GM18508 (cell line): ENCODE data around the gene NEMP2.

Source experiments
- ATAC-seq: cut with Tn5 transposase; IDR thresholded peaks from one replicate; pipeline ENCODE4 v1.9.1; 2021; ENCODE audit warnings: moderate number of reproducible peaks; ENCODE audit not compliant: insufficient read depth, unreplicated experiment

NEMP2 gene, protein sequence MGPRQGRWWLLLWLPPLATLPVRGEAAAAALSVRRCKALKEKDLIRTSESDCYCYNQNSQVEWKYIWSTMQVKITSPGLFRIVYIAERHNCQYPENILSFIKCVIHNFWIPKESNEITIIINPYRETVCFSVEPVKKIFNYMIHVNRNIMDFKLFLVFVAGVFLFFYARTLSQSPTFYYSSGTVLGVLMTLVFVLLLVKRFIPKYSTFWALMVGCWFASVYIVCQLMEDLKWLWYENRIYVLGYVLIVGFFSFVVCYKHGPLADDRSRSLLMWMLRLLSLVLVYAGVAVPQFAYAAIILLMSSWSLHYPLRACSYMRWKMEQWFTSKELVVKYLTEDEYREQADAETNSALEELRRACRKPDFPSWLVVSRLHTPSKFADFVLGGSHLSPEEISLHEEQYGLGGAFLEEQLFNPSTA

DNA sequence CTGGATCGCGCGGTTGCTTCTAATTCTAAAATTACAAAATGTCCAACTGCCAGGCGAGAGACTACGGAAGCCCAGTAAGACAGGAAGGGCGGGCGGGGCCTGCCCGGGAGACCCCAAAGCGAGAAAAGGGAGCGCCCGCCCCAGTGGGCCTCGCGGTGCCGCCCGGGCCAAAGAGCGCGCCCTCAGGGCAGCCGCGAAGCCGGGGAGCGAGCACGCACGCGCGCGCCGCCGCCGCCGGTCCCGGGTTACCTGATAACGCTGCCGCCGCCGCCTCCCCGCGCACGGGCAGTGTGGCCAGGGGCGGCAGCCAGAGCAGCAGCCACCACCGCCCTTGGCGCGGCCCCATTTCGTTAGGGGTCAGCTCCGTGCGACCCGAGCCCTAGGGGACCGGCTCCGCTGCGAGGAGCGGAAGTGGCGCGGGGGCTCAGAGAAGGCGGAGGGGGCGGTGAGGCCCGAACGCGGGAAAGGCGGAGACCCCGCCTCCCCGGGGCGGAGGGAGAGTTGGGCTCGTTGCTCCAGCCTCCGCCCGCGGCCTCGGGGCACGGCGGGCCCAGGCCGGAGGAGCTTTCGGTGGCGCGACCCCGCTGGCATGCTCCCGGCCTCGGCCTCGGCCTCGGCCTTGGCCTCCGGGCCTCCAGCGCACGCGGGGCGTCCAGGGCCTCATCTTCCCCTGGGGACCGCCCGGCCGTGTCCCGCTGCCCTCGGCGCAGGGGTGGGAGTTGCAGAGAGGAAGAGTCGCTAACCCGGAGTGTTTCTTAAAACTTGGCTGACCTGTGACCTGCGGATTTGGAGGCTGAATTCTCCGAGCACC is at the start of gene NEMP2:
TSS of gene NEMP2 (minus strand) at position 413 of the 811 bp plus-strand sequence. CDS start at position 346, 67 bp downstream.
- ATAC-seq, result peak; percentile 50

DNA sequence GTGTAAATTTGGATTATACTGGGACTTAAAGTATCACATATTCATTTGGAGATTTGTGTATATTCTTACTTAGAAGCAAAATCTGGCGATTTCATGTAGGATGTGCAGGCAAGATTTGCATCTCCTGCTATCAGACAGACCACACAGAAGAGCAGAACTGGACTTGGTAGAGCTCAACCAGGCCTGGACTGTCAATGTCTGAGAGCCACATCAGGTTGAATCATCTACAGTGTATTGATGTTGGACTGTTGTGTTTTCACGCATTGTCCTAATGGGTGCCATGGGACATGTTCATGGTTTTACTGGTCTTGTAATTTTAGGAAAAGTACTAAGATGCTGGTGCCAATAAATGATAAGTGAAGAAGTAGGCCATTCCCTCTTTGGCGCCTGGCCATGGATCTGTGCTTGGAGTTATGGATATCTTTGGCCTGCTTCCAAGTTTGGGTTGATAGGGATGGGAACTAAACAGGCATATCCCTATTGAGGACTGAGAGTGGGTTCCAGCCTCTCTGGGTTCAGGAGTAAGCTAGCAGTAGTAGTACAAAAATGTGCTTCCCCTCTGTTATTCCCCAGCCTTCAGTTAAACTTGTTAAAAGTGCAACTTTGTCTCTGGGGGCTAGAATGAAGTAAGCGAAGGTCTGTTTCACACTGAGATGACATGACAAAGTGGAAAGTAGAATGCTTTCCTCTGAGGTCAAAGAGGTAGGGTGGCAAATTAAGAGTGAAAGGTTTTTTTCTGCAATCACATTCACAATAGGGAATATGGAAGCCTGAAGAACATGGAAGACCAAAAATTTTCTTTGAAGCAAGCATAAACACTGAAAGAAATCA is 49.2 kb upstream of the NEMP2 start:
- peak; percentile 45 for ATAC-seq

DNA sequence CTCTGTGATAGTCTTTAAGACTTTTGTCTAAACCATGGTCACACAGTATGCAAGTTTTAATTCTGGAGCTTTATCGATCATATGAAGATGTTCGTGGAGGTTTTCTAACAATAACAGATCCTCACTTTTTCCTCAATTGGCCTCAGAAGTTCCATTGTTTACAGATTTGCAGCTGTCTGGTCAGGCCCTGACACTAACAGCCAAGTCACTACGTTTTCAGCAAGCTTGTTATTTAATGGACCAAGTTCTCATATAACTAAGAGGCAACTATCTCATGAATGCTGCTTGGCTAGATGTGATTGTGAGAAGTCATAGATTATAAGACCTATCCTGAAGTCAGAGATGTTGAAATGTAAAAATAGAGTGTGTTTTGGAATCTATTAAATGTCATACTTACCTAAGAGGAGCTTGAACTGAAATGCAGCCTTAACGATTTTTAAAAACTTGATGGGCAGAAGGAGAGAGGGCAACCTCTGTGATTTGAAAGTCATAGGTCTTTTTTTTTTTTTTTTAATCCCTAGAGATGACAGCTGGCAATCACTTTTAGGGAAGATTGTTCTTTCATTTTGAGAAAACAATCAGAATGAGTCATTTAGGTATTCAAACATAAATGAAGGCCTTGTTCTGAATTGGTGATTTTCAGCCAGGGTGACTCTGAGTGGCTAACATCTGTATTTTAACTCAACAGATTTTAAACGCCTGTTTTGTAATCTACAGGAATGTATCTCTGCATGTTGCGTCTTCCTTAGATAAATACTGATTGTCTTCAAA is 48.4 kb upstream of the NEMP2 start:
- peak; percentile 50 for ATAC-seq

DNA sequence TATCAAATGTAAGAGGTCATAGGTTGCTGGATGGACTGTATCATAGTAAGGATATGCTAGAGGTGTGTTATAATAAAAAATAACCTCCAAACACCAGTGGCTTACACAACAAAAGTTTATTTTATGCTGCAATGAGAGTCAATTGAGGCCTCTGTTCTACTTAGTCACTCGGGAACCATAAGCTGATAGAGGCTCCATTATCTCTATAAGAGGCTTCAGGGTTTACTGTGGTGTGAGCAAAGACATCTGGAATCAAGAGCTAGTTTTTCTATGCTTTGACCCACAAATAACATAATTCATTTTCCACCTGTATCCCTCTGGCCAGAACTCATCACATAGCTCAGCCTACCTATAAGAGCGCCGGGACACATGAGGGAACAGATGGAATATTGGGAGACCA is 47.5 kb upstream of the NEMP2 start:
- ATAC-seq, result no peak

DNA sequence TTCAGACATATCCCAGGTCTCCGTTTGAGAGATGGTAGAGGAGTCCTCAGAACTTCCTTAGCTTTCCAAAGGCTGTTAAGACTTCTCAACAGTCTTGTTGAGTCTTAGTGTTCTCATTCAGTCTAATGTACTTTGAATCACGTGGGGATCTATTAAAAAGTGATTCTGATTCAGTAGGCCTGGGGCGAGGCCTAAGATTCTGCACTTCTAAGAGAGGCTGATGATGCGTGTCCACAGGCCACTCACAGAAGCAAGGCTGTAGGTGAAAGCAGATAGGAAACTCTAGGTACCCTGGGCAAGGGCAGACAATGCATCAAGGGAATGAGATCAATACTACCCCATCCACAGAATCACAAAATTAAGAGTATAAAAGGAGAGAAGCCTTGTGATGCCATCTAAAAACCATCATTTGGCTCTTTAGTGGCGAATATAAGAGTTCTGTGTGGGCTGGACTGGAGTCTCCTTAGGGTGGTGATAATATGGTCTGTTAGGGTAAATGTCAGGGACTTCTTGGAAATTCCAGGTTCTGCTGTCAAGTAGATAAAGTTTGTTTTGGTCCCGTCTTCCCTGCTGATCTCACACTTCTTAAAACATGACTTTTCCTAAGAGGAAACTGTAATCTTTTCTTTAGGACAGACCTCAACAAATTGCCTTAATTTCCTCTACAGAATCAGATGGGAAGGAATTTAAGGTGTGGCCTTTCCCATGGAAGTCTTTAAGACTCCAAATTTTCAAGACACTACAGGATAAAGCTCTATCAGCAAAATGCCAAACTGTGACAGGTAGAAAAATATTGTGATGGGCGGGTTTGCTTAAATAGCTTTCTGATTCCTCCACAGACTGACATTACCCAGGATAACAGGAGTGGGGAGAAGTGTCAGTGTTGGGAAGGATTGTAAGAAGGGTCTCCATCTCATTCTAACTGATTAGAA is 45.7 kb upstream of the NEMP2 start:
- ATAC-seq, result no peak

DNA sequence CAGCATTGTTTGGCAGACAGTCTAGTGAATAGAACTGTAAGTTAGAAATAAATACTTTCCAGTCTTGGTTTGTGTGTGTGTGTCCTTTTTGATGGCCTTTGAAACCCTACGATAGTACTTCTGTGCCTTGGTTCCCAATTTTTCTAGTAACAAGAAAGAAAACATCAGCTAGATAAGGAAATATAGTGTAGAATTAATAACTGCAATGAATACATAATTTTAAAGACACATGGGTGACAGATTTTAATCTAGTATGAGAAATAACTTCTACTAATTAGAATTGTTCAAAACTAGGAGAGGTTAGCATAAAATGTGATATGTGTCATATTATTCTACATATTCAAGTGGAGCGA is 44.5 kb upstream of the NEMP2 start:
- ATAC-seq, result no peak

DNA sequence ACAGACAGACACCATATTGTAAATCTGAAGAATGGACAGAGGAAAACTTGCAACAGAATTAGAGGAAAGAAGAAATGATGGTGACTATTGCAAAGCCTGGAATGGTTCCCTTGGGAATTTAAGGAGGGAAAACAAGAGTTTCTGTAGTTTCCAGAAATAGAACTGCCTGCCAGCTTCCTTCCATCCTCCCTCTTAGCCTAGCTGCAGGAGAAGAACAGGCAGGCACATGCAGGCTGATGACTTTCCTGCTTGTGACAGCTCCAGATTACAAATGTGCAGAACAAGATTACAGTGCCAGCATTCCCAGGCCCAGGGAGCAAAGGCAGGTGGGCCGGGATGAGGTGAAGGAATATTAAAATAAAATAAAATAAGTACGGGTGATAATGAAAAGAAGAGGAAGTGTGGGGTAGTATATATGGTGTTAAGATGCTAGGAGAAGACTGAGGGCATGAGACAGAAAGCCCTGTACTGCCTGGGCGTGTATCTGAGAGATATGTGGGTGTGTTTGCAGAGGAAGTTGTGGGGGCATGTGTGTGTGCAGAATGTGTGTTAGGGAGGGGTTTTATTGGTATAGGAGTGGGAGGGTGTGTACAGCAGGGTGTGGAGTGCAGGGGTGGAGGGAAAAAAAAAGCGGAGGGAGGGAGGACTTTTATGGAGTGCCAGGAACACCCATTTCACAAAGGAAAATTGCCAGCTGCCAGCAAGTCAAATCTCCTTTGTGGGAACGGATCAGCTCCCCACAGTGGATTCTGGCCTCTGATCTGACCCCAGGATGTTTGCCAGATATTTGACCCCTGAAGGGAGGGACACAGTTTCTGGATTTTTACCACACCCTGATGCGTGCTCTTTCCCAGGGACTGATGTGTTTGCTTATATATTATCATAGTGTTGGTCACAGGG is 43.9 kb upstream of the NEMP2 start:
- ATAC-seq, result no peak

DNA sequence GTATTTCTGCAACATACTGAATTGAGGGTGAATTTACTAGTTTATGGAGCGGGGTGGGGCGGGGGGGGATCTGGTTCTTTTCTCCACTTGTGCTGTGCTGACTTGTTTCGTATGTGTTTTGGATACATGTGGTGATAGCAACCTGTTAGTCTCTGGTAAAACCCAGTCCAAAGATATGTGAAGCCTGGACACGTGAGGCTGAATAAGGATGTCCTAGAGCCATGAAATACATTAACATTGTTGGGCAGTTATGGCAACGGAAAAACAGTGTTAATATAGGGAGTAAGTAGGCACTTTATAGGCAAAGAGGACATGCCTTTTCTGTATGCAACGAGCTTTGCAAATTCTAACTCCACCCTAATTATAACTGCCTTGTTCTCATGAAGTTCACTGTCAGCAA is 42.1 kb upstream of the NEMP2 start:
- ATAC-seq, result no peak

DNA sequence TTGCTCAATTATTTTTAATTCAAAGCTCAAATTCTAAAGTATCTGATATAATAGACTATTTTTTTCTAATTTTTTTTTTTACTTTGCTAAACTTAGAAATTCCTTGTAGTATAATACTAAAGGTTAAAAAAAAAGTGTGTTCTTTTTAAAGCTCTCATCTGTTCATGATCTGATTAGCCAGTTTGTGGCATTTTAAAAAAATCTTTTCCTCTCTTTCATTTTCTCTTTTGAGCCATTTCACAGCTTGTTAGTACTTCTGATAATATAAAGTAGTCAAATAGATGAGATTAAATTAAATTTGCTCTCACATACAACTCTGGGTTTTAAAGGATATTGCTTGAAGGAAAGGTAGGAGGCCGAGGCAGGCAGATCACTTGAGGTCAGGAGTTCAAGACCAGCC is 40.7 kb upstream of the NEMP2 start:
- no peak for ATAC-seq

DNA sequence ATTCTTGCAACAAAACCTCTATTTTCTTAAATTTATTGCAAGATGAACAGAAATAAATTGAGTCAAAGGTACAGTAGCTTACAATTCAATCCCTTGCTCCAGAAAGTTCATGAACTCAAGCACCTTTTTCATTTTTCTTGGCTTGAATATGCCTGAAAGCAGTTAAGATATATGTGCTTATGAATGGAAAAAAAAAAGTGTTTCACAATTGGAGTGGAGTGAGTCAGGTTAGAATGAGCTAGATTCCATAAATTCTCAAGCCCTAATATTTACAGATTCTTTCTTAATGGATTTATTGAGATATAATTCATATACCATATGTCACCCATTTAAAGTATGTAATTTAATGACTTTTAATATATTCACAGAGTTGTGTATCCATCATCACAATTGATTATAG is 39.6 kb upstream of the NEMP2 start:
- no peak for ATAC-seq

DNA sequence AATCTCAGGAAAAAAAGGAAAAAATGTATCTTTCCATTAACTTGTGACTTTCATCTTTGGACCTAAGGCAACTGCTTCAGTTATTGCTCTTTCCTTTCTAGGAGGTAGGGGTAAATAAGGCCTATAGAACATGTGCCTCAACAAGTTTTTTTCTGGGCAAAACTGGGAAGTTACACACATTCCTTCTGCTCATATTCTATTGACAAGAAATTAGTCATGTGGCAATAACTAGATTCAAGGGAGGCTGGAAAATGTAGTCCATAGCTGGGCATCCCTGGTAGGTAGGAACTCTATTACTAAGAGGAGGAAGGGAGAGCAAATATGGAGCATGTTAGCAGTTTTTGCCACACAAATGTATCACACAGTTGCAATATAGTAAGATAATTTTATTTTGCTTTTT is 37.7 kb upstream of the NEMP2 start:
- ATAC-seq, result no peak

DNA sequence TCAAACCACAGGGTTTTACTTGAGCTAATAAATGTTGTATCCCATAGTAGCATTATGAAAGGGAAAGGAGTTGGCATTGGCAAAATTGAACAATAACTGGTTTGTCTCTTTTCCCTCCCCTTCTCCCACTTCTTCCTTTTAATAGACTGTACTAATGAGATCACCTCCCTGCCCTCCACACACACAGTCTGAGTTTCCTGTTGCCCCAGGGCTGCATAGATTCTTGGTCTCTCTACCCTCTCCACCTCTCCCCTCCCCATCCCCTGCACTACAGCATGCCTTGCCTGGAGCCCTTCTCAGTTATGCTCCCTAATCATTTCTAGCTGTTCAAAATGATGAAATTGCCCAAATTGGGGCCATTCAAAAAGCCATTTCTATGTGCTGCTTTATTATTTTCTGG is 37.2 kb upstream of the NEMP2 start:
- ATAC-seq, result no peak

DNA sequence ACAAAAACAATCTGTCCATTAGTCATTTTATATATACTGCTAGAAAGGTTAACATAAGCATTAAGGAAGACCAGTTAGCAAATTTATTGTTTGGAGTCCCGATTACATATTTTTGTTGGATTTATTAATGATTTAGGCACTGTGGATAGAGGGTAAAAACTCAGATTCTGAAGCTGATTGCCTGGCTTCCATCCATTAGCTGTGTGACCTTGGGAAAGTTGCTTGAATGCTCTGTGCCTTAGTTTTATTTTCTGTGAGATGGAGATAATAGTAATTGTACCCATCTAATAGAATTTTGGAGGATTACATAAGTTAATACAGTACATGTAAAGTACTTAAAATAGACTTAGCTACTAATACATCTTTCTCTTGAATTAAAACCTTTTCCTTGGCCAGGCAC is 36.3 kb upstream of the NEMP2 start:
- no peak for ATAC-seq

DNA sequence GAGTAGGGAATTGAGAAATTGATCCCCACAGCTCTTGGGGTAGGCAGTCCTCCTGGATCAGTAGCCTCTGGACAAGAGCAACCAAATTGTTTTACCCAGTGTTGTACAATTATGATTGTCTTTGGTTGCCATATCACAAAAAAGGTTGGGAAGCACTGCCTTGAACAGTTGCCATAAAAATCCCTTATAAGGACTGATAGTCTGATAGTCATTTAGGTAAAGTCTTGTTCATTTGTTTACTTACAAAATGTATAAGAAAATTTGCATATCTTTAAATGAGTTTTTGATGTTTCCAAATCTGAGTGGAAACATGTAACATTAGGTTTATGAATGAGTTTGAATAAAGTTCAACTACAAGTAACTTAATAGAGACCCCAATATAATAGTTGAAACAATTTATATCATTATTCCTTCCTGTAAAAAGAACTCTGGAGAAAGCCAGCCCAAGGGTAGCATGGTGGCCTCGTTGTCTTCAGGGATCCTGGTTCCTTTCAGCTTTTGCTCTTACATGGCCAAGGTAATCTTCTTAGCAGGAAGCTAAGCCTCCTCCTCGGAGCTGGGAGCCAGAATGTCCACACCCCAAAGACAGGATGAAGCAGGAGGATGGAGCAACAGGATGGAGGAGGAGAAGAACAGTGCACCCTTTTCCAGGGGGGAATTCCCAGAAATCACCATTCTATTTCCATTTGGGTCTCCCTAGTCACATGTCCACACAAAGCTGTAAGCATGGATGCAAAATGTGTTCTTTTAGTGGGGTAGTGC is 35.7 kb upstream of the NEMP2 start:
- no peak for ATAC-seq

DNA sequence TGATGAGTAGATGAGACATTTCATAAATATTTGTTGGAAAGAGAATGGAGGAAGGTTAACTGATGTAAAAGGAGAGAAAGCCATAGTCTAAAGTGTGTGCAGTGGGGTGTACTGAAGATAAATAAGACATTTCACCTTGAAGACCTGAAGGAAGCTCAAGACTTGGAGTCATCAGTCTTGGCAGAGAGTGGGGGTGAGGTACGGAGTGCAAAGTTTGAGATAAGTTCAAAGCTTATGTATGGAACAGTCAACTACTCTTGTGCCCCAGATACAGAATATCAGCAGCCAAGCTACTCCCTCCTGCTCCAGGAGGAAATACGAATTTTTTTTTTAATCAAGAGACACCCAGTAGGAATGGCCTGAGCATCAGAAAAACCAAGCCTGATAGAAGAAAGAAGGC is 30.3 kb upstream of the NEMP2 start:
- ATAC-seq, result no peak

DNA sequence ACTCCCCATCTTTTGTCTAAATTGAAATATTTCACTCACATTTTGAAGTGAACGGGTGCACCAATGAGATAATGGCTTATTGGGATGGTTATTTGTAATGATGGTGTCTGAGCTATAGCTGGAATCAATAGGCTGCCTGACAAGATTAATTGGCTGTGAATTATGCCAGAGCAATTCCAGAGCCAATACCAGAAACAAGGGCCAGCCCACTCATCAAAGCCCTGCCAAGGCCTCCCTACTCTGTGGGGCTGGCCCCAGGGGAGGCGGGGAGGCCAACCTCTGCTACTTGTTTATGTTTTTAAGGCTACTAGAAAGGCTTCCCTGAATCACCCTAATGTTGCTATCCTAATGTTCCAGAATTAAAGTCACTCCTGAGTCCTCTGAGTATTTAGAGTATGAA is 29.1 kb upstream of the NEMP2 start:
- ATAC-seq, result no peak

DNA sequence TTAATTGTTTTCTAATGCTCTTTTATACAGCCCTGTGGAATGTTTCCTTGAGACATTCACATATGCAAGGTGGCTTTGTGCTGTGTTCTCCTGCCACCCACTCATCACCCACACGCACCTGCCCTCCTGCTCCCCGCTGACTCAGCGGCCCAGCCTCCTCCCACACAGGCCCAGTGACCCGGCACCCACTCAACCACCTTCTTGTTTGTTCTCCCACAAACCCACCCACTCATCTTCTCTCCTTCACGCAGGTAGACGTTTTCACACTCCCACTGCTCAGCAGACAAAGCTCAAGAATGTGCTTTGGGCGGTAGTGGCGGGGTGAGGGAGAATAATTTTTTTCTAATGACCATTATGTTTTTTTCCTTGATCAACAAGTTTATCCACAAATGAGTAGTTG is 28.6 kb upstream of the NEMP2 start:
- ATAC-seq, result no peak
